ENCODE results near the gene VILL. TPM values are rescaled to one million over a fixed set of nuclear protein-coding genes. Genes with fewer than 3 reads are reported as not detected.

Gene VILL
- polyA plus RNA-seq, 2 of the 4 experiments (the other 2 are of a cell fraction), result 0.05 to 0.22 TPM

DNA sequence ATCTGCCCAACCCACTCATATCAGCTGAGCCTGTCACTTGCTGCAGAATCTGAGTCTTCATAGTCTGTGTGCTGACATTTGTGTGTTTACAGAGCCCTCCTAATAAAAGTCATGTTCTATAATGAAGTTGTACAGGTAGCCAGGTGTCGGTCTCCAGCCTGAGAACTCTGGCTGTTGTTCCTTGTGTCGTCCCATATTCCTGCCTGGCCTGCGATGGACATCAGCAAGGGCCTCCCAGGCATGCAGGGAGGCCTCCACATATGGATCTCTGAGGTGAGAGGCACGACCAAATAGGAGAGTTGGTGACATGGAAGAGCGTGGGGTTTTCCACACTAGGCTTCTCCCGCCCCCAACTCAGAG is 2.9 kb downstream of the VILL start:
- no peaks in the 10 kb centered on the region for H3K9me3 ChIP-seq
- WGBS (ENCODE audit: missing lambda C conversion rate), result 65% methylated on average over 6 of the region's 6 CpGs
- no peak for TF ChIP-seq HMGXB4 (CRISPR knock-in tag; IDR thresholded peaks at IDR 0.05; ENCODE audit: borderline replicate concordance)
- TF ChIP-seq HOXB13 (CRISPR knock-in tag; IDR thresholded peaks at IDR 0.05; ENCODE audit: low read depth), result no peak
- ATAC-seq (no peak), DNase-seq (ENCODE audit: low read depth in 1 of 2, low spot score in 1 of 2) (no peak), FAIRE-seq (no peak)
- H3K4me1 ChIP-seq, result peaks cover 7% of the 10 kb centered on the region
- ChIA-PET CTCF (interaction anchor here (1.8 kb wide), 1 partner anchor 10 kb away, joined by 6 read pairs; no protein-coding TSS in a partner anchor), POLR2A (no interaction called here)
- no peak overlapping the region for H3K27ac ChIP-seq
- no peak overlapping the region for H3K4me2 ChIP-seq
- H3K4me3 ChIP-seq, result no peak overlapping the region

- H3K4me3 ChIP-seq, result no peak overlapping the region
- ATAC-seq (no peak), FAIRE-seq (no peak), DNase-seq (ENCODE audit: low read depth in 1 of 2, low spot score in 1 of 2) (no peak)
- peaks cover 8% of the 10 kb centered on the region for H3K4me1 ChIP-seq
- 90% methylated on average over 32 of the region's 49 CpGs for WGBS (ENCODE audit: missing lambda C conversion rate)
- H3K4me2 ChIP-seq, result no peak overlapping the region
- POLR2A ChIA-PET, result no interaction called here
- H3K9me3 ChIP-seq, result no peaks in the 10 kb centered on the region
- no peak for TF ChIP-seq HOXB13 (CRISPR knock-in tag; IDR thresholded peaks at IDR 0.05; ENCODE audit: low read depth)
- no peak for TF ChIP-seq HOXB5 (CRISPR knock-in tag; IDR thresholded peaks at IDR 0.05)
- TF ChIP-seq RNF2 (IDR thresholded peaks at IDR 0.05; ENCODE audit: borderline replicate concordance, low read depth), result no peak
- no peak for TF ChIP-seq ESRRA (IDR thresholded peaks at IDR 0.05; ENCODE audit: borderline replicate concordance, low read length)
- TF ChIP-seq ZC3H11A (IDR thresholded peaks at IDR 0.05), result no peak
- TF ChIP-seq NPAS2 (CRISPR knock-in tag; IDR thresholded peaks at IDR 0.05; ENCODE audit: borderline replicate concordance), result no peak
- TF ChIP-seq CHD2 (IDR thresholded peaks at IDR 0.05; ENCODE audit: low read length, partially characterized antibody), result no peak
- no peak for TF ChIP-seq PBX3 (IDR thresholded peaks at IDR 0.05)
- TF ChIP-seq, protein P1, sequence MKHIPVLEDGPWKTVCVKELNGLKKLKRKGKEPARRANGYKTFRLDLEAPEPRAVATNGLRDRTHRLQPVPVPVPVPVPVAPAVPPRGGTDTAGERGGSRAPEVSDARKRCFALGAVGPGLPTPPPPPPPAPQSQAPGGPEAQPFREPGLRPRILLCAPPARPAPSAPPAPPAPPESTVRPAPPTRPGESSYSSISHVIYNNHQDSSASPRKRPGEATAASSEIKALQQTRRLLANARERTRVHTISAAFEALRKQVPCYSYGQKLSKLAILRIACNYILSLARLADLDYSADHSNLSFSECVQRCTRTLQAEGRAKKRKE (CRISPR knock-in tag; IDR thresholded peaks at IDR 0.05; ENCODE audit: low read depth), result no peak
- TF ChIP-seq FOSB (CRISPR knock-in tag; IDR thresholded peaks at IDR 0.05), result no peak
- H3K27ac ChIP-seq, result no peak overlapping the region
- CTCF ChIA-PET, result interaction anchor here (1.8 kb wide), 1 partner anchor 9 kb away, joined by 6 read pairs; no protein-coding TSS in a partner anchor
Measured at GRCh38 chr3:37993820-37994638, 3.4 kb downstream of the VILL start.

DNA sequence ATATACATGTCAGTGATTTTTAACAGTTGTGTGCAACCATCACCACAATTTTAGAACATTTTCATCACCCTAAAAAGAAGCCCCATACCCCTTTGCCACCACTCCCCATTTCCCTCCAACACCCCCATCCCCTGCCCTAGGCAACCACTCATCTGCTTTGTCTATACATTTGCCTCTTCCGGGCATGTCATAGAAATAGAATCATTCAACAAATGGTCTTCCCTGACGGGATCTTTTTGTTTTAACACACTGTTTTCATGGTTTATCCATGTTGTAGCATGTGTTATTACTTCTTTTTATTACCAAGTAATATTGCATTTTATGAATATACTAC is 4.0 kb downstream of the VILL start:
- ChIA-PET CTCF (no interaction called here), POLR2A (no interaction called here)
- no peak overlapping the region for H3K27ac ChIP-seq
- no peak for FAIRE-seq
- H3K4me1 ChIP-seq, result peaks cover 11% of the 10 kb centered on the region
- WGBS (ENCODE audit: missing lambda C conversion rate), result 65% methylated on average over 2 of the region's 2 CpGs
- H3K4me3 ChIP-seq, result no peak overlapping the region
- no peak overlapping the region for H3K4me2 ChIP-seq
- H3K9me3 ChIP-seq, result no peaks in the 10 kb centered on the region
- no peak for DNase-seq (ENCODE audit: low read depth in 1 of 2, low spot score in 1 of 2)
- ATAC-seq, result no peak
- no peak for TF ChIP-seq CBX2 (IDR thresholded peaks at IDR 0.05; ENCODE audit: borderline replicate concordance, low read depth)
- TF ChIP-seq JUN (IDR thresholded peaks at IDR 0.05), result no peak
- TF ChIP-seq HMGXB4 (CRISPR knock-in tag; IDR thresholded peaks at IDR 0.05; ENCODE audit: borderline replicate concordance), result no peak
- no peak for TF ChIP-seq FOSL2 (IDR thresholded peaks at IDR 0.05)
- no peak for TF ChIP-seq FOSL2 (CRISPR knock-in tag; IDR thresholded peaks at IDR 0.05)
- no peak for TF ChIP-seq ZNF302 (CRISPR knock-in tag; IDR thresholded peaks at IDR 0.05)
- TF ChIP-seq, protein P2, sequence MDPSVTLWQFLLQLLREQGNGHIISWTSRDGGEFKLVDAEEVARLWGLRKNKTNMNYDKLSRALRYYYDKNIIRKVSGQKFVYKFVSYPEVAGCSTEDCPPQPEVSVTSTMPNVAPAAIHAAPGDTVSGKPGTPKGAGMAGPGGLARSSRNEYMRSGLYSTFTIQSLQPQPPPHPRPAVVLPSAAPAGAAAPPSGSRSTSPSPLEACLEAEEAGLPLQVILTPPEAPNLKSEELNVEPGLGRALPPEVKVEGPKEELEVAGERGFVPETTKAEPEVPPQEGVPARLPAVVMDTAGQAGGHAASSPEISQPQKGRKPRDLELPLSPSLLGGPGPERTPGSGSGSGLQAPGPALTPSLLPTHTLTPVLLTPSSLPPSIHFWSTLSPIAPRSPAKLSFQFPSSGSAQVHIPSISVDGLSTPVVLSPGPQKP (IDR thresholded peaks at IDR 0.05; ENCODE audit: low read depth, low read length), result no peak
- TF ChIP-seq NR3C1 (IDR thresholded peaks at IDR 0.05), result no peak
- TF ChIP-seq REST (IDR thresholded peaks at IDR 0.05), result no peak
- no peak for TF ChIP-seq KDM1A (IDR thresholded peaks at IDR 0.05; ENCODE audit: low read depth)
- no peak for TF ChIP-seq RCOR1 (IDR thresholded peaks at IDR 0.05; ENCODE audit: low read depth, low read length)
- TF ChIP-seq EP300 (IDR thresholded peaks at IDR 0.05), result no peak
